Neural progenitor cell (in vitro differentiated cells): ENCODE measurements around the gene CAMK1D.

ENCODE experiments used
- EZH2 ChIP-seq: fragments of 200-600 bp; sonication (generic); IDR thresholded peaks from 2 replicates; pipeline ENCODE4 v1.6.1; 2017; ENCODE audit warnings: antibody characterized with exemption, mild to moderate bottlenecking, moderate library complexity
- EZH2phosphoT487 ChIP-seq: fragments of 200-600 bp; sonication (generic); IDR thresholded peaks from 2 replicates; pipeline ENCODE4 v1.6.1; 2017; ENCODE audit warnings: antibody characterized with exemption
- TF ChIP-seq, protein P1 (sequence below): fragments of 200-600 bp; sonication (generic); IDR thresholded peaks from 2 replicates; pipeline ENCODE4 v1.5.1; 2017; ENCODE audit warnings: antibody characterized with exemption, mild to moderate bottlenecking

DNA sequence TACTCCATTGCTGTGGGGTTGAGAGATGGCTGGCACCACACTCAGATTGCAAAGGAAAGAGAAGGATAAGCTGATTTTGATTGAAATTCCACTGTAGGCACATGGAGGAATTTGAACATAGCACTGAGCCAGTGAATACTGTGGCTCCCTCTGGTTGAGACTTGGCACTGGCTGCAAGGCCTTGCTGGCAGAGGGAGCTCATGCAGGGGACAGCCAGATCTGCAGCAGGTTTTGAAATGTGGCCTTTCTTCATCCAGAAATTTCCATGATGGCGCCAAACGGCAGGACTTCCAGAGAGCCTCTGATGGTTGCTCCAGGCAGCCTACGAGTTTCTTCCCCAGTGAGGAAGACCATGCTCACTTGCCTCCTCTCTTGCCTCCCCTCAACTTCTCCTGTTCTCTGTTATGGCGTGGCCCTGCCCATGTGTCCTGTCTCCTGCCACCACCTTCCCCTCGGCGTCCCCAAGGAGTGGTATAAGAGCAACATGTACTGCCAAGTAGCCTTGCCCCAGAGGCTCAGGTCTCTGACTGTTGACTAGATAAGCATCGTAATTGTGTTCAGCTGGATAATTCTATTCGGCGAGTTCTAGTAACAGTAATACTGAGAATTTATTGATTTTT lies 386.6 kb downstream of the CAMK1D start:
- TF ChIP-seq, protein P1, sequence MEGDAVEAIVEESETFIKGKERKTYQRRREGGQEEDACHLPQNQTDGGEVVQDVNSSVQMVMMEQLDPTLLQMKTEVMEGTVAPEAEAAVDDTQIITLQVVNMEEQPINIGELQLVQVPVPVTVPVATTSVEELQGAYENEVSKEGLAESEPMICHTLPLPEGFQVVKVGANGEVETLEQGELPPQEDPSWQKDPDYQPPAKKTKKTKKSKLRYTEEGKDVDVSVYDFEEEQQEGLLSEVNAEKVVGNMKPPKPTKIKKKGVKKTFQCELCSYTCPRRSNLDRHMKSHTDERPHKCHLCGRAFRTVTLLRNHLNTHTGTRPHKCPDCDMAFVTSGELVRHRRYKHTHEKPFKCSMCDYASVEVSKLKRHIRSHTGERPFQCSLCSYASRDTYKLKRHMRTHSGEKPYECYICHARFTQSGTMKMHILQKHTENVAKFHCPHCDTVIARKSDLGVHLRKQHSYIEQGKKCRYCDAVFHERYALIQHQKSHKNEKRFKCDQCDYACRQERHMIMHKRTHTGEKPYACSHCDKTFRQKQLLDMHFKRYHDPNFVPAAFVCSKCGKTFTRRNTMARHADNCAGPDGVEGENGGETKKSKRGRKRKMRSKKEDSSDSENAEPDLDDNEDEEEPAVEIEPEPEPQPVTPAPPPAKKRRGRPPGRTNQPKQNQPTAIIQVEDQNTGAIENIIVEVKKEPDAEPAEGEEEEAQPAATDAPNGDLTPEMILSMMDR = no peak
- no peak for TF ChIP-seq EZH2
- TF ChIP-seq EZH2phosphoT487 = no peak
